Measurements from ENCODE around the gene PLCD4.

GRCh38 chr2:218618102-218618860, 10.6 kb downstream of the PLCD4 start:
- peak; percentile 44 for TF ChIP-seq CTCF (conservative IDR thresholded peaks at IDR 0.05; ENCODE audit: low read depth, low read length)
- no peak for TF ChIP-seq EZH2 (IDR thresholded peaks at IDR 0.05; ENCODE audit: low read length, unreplicated experiment)
- no peak for TF ChIP-seq EZH2phosphoT487 (IDR thresholded peaks at IDR 0.05; ENCODE audit: borderline replicate concordance, low read length)

All from PC-3 (cell line).